Measurements from ENCODE around the gene DUSP15.

DUSP15 gene

DNA sequence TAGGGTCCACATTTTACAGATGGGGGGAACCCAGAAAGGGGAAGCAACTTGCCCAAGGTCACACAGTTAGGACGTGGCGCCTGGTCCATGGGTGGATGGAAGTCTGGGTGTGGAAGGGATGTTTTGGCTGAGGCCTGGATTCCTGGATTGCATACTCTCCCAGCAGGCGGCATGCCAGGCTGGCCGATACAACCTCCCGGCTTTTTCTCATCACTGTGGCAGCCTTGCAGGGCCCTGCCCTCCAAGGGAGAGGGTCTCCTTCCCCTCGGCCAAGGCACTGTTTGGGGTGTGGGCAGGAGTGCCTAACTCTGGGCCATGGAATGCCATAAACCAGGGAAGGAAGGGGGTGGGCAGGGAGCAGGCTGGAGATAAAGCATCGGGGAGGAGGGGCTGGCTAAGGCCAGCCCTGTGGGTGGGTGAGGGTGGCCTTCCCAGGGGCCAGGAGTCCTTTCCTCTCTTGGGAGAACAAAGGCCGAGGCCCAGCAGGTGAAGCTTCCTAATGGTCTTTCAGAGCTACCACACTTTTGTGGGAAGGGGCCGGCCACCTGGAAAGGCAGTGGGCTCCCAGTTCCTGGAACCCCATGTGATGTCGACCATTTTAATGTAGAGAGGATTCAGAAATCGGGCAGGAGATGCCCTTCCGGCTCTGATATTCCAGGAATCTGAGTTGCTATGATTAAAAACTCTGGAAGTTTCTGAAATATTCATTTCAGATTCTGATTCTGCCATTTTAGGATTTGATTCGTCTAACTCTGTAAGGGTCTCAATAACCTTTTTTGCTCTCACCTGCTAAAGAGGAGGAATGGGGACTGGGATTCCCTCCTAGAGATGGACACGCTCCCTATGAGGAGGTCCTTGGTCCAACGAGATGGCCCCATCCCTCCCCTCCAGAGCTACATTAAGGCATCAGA lies 29.2 kb downstream of the DUSP15 start:
- H3K27me3 ChIP-seq (replicated peaks in 2 of 5; ENCODE audit: control insufficient read depth in 4 of 5, insufficient read depth in 5 of 5, low read length in 4 of 5) = no peaks in the 10 kb centered on the region
- no peaks in the 10 kb centered on the region for H3K9me3 ChIP-seq (ENCODE audit: control extremely low read depth in 1 of 5, control insufficient read depth in 4 of 5, insufficient read depth in 2 of 5, low read depth in 1 of 5, low read length in 4 of 5)
- H3K4me1 ChIP-seq (ENCODE audit: control extremely low read depth in 1 of 4, control insufficient read depth in 4 of 4, insufficient read depth in 4 of 4, low read length in 3 of 4) = peaks cover 3 to 35% (median 28%) of the 10 kb centered on the region in 4 experiments
- H3K4me3 ChIP-seq (ENCODE audit: control insufficient read depth in 1 of 7, extremely low read depth in 1 of 7, insufficient read depth in 4 of 7, low read depth in 2 of 7, low read length in 6 of 7) = no peak overlapping the region
- no peak for DNase-seq
- 96% methylated on average over 9 of the region's 15 CpGs for WGBS (ENCODE audit: insufficient coverage)
- POLR2A ChIA-PET = interaction anchor here (0.6 kb wide), 1 partner anchor 156 kb away, joined by 3 read pairs; no protein-coding TSS in a partner anchor
- no peak overlapping the region for H3K27ac ChIP-seq (ENCODE audit: insufficient read depth in 1 of 2, low read depth in 1 of 2, low read length in 2 of 2, poor library complexity in 1 of 2, severe bottlenecking in 2 of 2)
- CTCF ChIA-PET = interaction anchor here (1.6 to 7.6 kb wide), 3 partner anchors 10 to 20 kb away, joined by 5 to 131 read pairs (median 7); partner anchors contain the start of gene MYLK2
- no peaks in the 10 kb centered on the region for H3K36me3 ChIP-seq (ENCODE audit: control insufficient read depth in 4 of 4, insufficient read depth in 4 of 4, low read length in 3 of 4)

DNA sequence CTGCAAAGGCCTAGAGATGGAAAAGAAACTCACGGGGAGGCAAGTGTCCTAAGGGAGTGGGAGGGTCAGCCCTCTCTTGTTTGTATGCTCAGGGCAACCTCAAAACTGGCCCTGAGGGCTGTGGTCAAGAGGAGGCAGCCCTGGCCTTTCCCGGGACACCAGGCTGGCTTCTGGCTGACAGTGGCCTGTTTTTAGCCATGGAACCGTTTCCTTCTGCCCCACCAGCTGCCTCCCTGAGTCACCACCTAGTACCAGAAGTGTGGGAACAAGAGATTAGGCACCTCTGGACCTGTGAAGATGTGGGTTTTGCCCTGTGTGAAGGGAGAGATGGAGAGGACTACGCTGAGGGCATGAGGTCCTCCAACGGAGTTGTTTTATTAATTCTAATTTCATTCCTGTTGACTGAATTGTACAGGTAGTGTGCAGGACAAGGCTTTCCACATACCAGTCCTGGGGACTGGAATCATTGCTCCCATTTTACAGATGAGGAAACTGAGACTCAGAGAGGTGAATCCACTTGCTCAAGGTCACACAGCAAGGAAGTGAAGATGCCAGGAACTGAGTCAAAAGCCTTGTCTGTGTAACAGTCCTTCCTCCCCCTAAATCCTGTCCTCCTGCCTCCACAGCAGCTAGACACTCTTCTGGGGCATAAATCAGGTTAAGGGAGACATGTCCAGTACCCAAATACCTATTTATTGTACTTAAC lies 30.4 kb downstream of the DUSP15 start:
- H3K4me1 ChIP-seq (ENCODE audit: control extremely low read depth in 1 of 4, control insufficient read depth in 4 of 4, insufficient read depth in 4 of 4, low read length in 3 of 4) = peaks cover 3 to 48% (median 40%) of the 10 kb centered on the region in 4 experiments
- POLR2A ChIA-PET = no interaction called here
- peak in 1 of 3 donors; percentile 40 for DNase-seq
- H3K27me3 ChIP-seq (replicated peaks in 2 of 5; ENCODE audit: control insufficient read depth in 4 of 5, insufficient read depth in 5 of 5, low read length in 4 of 5) = no peaks in the 10 kb centered on the region
- no peak overlapping the region for H3K27ac ChIP-seq (ENCODE audit: insufficient read depth in 1 of 2, low read depth in 1 of 2, low read length in 2 of 2, poor library complexity in 1 of 2, severe bottlenecking in 2 of 2)
- no peaks in the 10 kb centered on the region for H3K9me3 ChIP-seq (ENCODE audit: control extremely low read depth in 1 of 5, control insufficient read depth in 4 of 5, insufficient read depth in 2 of 5, low read depth in 1 of 5, low read length in 4 of 5)
- WGBS (ENCODE audit: insufficient coverage) = 91% methylated on average over 5 of the region's 5 CpGs
- H3K4me3 ChIP-seq (ENCODE audit: control insufficient read depth in 1 of 7, extremely low read depth in 1 of 7, insufficient read depth in 4 of 7, low read depth in 2 of 7, low read length in 6 of 7) = no peak overlapping the region
- no peaks in the 10 kb centered on the region for H3K36me3 ChIP-seq (ENCODE audit: control insufficient read depth in 4 of 4, insufficient read depth in 4 of 4, low read length in 3 of 4)
- CTCF ChIA-PET = interaction anchor here (1.6 to 2.0 kb wide), 2 partner anchors 11 to 17 kb away, joined by 5 to 7 read pairs; no protein-coding TSS in a partner anchor

DNA sequence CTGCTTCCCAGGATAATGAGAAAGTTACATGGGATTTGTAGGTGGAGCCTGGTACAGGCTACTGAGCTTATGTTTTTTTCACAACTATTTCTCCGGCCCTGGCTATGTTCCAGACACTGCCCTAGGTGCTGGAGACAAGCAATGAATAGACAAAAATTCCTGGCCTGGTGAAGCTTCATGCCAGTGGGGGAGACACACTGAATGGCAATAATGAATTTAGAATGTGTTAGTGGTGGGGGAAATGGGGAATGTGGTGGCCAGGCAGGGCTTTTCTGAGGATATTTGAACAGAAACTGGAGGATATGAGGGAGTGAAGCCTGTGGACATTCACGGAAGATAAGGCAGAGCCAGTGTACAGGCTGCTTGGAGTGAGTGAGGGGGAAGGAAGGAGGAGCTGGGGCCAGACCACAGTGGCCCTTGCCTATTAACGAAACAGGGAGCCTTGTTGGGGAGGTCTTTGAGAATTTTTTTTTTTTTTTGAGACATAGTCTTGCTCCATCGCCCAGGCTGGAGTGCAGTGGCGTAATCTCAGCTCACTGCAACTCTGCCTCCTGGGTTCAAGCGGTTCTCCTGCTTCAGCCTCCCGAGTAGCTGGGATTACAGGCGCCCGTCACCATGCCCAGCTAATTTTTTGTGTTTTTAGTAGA lies 31.6 kb downstream of the DUSP15 start:
- Histone ChIP-seq H3K4me3 (ENCODE audit: control insufficient read depth in 1 of 7, extremely low read depth in 1 of 7, insufficient read depth in 4 of 7, low read depth in 2 of 7, low read length in 6 of 7) (no peak overlapping the region), H3K27me3 (replicated peaks in 2 of 5; ENCODE audit: control insufficient read depth in 4 of 5, insufficient read depth in 5 of 5, low read length in 4 of 5) (no peaks in the 10 kb centered on the region), H3K9me3 (ENCODE audit: control extremely low read depth in 1 of 5, control insufficient read depth in 4 of 5, insufficient read depth in 2 of 5, low read depth in 1 of 5, low read length in 4 of 5) (no peaks in the 10 kb centered on the region), H3K36me3 (ENCODE audit: control insufficient read depth in 4 of 4, insufficient read depth in 4 of 4, low read length in 3 of 4) (no peaks in the 10 kb centered on the region), H3K4me1 (ENCODE audit: control extremely low read depth in 1 of 4, control insufficient read depth in 4 of 4, insufficient read depth in 4 of 4, low read length in 3 of 4) (peaks cover 3 to 59% (median 51%) of the 10 kb centered on the region in 4 experiments), H3K27ac (ENCODE audit: insufficient read depth in 1 of 2, low read depth in 1 of 2, low read length in 2 of 2, poor library complexity in 1 of 2, severe bottlenecking in 2 of 2) (no peak overlapping the region)
- POLR2A ChIA-PET = no interaction called here
- CTCF ChIA-PET = interaction anchor here (0.7 to 6.5 kb wide), 9 partner anchors 9 to 192 kb away, joined by 3 to 58 read pairs (median 4); no protein-coding TSS in a partner anchor
- 7% methylated on average over 2 of the region's 9 CpGs for WGBS (ENCODE audit: insufficient coverage)
- peak in 1 of 3 donors; percentile 30 for DNase-seq

DNA sequence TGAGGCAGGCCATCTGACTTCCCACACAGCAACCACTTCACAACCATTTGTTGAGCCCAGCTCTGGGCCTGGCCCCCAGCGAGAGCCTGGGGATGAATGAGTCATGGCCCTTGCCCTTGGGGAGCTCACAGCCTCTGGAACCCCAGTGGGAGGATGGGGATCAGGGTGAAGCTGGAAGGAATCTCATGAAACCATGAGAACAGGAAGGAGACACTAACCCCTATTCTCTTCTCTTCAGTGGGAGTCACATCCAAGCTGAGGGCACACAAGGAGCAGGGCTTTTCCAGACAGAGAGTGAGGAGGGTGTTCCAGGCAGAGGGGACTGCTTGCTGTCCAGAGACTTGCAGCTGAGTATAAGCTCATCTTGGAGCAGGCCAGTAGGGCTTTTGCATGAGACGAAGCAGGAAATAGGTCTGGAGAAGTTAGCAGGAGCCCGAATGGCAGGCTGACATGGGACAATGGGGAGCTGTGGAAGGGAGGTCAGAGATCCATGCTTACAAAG lies 32.4 kb downstream of the DUSP15 start:
- Histone ChIP-seq H3K36me3 (ENCODE audit: control insufficient read depth in 4 of 4, insufficient read depth in 4 of 4, low read length in 3 of 4) (no peaks in the 10 kb centered on the region), H3K4me3 (ENCODE audit: control insufficient read depth in 1 of 7, extremely low read depth in 1 of 7, insufficient read depth in 4 of 7, low read depth in 2 of 7, low read length in 6 of 7) (peak overlapping the region in 1 of 7 experiments; percentile 14), H3K9me3 (ENCODE audit: control extremely low read depth in 1 of 5, control insufficient read depth in 4 of 5, insufficient read depth in 2 of 5, low read depth in 1 of 5, low read length in 4 of 5) (no peaks in the 10 kb centered on the region), H3K27me3 (replicated peaks in 2 of 5; ENCODE audit: control insufficient read depth in 4 of 5, insufficient read depth in 5 of 5, low read length in 4 of 5) (no peaks in the 10 kb centered on the region), H3K27ac (ENCODE audit: insufficient read depth in 1 of 2, low read depth in 1 of 2, low read length in 2 of 2, poor library complexity in 1 of 2, severe bottlenecking in 2 of 2) (no peak overlapping the region), H3K4me1 (ENCODE audit: control extremely low read depth in 1 of 4, control insufficient read depth in 4 of 4, insufficient read depth in 4 of 4, low read length in 3 of 4) (peaks cover 3 to 61% (median 57%) of the 10 kb centered on the region in 4 experiments)
- 60% methylated on average over 2 of the region's 3 CpGs for WGBS (ENCODE audit: insufficient coverage)
- ChIA-PET CTCF (interaction anchor here (0.9 to 6.5 kb wide), 11 partner anchors 8 to 193 kb away, joined by 3 to 58 read pairs (median 4); partner anchors contain the start of gene PDRG1), POLR2A (no interaction called here)
- peak in 2 of 3 donors; percentile 53 to 67 for DNase-seq

DNA sequence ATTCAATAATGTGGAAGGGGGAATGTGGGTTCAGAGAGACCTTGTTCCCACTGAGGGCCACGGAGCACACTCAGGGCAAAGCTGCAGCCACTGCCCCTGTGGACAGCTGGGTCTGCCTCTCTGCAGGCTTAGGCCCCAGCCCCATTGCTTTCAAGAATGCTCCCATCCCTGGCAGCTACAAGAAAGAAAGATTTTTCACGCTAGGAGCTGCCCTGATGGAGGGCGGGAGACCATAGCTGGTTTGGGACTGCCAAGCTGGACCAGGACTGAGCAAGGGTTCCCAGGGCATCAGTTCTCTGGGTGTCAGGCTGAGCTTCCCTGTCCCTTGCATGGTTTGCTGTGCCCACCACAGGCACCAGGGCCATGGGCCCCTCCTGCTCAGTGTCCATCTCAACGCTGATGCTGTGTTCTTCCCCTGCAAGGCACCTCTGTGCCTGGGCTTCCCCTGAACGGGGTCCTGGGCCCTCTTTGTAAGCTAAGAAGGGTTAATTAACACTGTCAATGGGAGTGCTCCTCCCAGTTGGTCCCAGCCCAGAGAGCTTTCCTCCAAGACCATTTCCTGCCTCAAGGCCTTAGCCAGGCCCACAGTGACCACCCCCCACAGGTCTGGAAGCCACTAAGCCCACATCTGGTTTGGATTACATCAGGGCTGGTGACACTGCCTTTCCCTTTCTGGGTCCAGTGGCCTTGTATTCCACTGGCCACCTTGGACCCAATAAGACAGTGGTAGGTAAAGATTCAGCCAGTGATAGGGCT lies 33.3 kb downstream of the DUSP15 start:
- POLR2A ChIA-PET = interaction anchor here (1.4 kb wide), 1 partner anchor 14 kb away, joined by 3 read pairs; no protein-coding TSS in a partner anchor
- Histone ChIP-seq H3K36me3 (ENCODE audit: control insufficient read depth in 4 of 4, insufficient read depth in 4 of 4, low read length in 3 of 4) (no peaks in the 10 kb centered on the region), H3K4me1 (ENCODE audit: control extremely low read depth in 1 of 4, control insufficient read depth in 4 of 4, insufficient read depth in 4 of 4, low read length in 3 of 4) (peaks cover 3 to 59% (median 55%) of the 10 kb centered on the region in 4 experiments), H3K9me3 (ENCODE audit: control extremely low read depth in 1 of 5, control insufficient read depth in 4 of 5, insufficient read depth in 2 of 5, low read depth in 1 of 5, low read length in 4 of 5) (no peaks in the 10 kb centered on the region), H3K27ac (ENCODE audit: insufficient read depth in 1 of 2, low read depth in 1 of 2, low read length in 2 of 2, poor library complexity in 1 of 2, severe bottlenecking in 2 of 2) (no peak overlapping the region), H3K4me3 (ENCODE audit: control insufficient read depth in 1 of 7, extremely low read depth in 1 of 7, insufficient read depth in 4 of 7, low read depth in 2 of 7, low read length in 6 of 7) (peak overlapping the region in 3 of 7 experiments; percentile 22 to 37 (median 26)), H3K27me3 (replicated peaks in 2 of 5; ENCODE audit: control insufficient read depth in 4 of 5, insufficient read depth in 5 of 5, low read length in 4 of 5) (no peaks in the 10 kb centered on the region)
- CTCF ChIA-PET = interaction anchor here (1.1 to 6.5 kb wide), 9 partner anchors 8 to 148 kb away, joined by 3 to 58 read pairs (median 6); partner anchors contain the start of genes FOXS1 and PDRG1
- 85% methylated on average over 5 of the region's 5 CpGs for WGBS (ENCODE audit: insufficient coverage)
- no peak for DNase-seq
